HUES64 (cell line): Measurements from ENCODE around the gene FANCD2.
"Not testable (repeated sequence)": the region's sequence is repeated elsewhere in the genome, so short reads cannot be mapped to it uniquely, and the experiment has no call there.

Experiments used
- H3K27ac ChIP-seq: 2 replicates; pipeline ENCODE4 v1.7.0; 2013; ENCODE audit warnings: low read depth, low read length, inconsistent platforms
- H3K27me3 ChIP-seq: 2 replicates; pipeline ENCODE4 v1.6.1; 2013; ENCODE audit warnings: mild to moderate bottlenecking, low read length; ENCODE audit not compliant: insufficient read depth
- H3K36me3 ChIP-seq: 2 replicates; pipeline ENCODE4 v1.6.1; 2013; ENCODE audit warnings: mild to moderate bottlenecking, low read length; ENCODE audit not compliant: insufficient read depth
- H3K4me1 ChIP-seq: 2 replicates; pipeline ENCODE4 v1.6.1; 2013; ENCODE audit warnings: mild to moderate bottlenecking, low read length, moderate library complexity; ENCODE audit not compliant: insufficient read depth
- H3K4me3 ChIP-seq: 2 replicates; pipeline ENCODE4 v1.5.1; 2013; ENCODE audit warnings: mild to moderate bottlenecking, low read length, moderate library complexity
- H3K9ac ChIP-seq: 2 replicates; pipeline ENCODE4 v1.6.1; 2013; ENCODE audit warnings: mild to moderate bottlenecking, low read depth, low read length
- H3K9me3 ChIP-seq: 2 replicates; pipeline ENCODE4 v1.6.1; 2013; ENCODE audit warnings: low read depth, low read length; ENCODE audit not compliant: insufficient read depth
- WGBS: fragments of 150-250, 120-280 bp; methylation state at CpG from one replicate; pipeline ENCODE4 v1.1.7; 2013; ENCODE audit warnings: missing lambda C conversion rate; 5-methylcytosine and 5-hydroxymethylcytosine counted together

FANCD2 gene

GRCh38 chr3:10070077-10070476 lies 43.8 kb downstream of the FANCD2 start:
- H3K27me3 ChIP-seq, H3K9ac ChIP-seq, H3K4me3 ChIP-seq, H3K4me1 ChIP-seq, H3K27ac ChIP-seq: not testable (repeated sequence)
- H3K36me3 ChIP-seq = peaks cover 68% of the 10 kb centered on the region
- peaks cover 12% of the 10 kb centered on the region; the same call in 1 of the 2 replicates for H3K9me3 ChIP-seq
- 95% methylated on average over 26 of the region's 33 CpGs for WGBS

DNA sequence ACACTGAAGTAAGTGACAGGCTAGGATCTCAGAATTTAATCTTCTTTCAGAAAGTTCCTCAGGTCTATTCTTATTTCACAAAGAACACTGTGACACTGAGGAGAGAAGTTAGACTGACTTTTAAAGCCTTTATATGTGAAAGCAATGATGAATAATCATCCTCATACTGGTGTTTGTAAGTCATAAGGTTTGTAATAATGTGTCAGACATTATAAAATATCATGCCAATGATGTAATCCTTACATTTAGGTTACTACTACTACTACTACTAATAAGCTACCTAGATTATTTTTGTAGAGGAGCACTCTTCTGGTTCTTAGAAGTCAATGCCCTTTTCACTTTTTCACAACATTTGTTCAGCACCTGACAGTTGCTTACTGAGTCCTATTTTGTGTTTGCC lies 48.4 kb downstream of the FANCD2 start:
- Histone ChIP-seq H3K36me3 (peaks cover 66% of the 10 kb centered on the region), H3K27ac (no peak overlapping the region), H3K27me3 (no peaks in the 10 kb centered on the region), H3K4me3 (no peak overlapping the region), H3K4me1 (no peaks in the 10 kb centered on the region), H3K9ac (no peak overlapping the region), H3K9me3 (no peaks in the 10 kb centered on the region)

- Histone ChIP-seq H3K9ac (no peak overlapping the region), H3K36me3 (peaks cover 90% of the 10 kb centered on the region), H3K27me3 (no peaks in the 10 kb centered on the region), H3K4me3 (no peak overlapping the region), H3K27ac (no peak overlapping the region), H3K9me3 (no peaks in the 10 kb centered on the region), H3K4me1 (no peaks in the 10 kb centered on the region)
- WGBS = 91% methylated on average over 4 of the region's 4 CpGs
Observed at GRCh38 chr3:10081871-10082270, 55.6 kb downstream of the FANCD2 start.

DNA sequence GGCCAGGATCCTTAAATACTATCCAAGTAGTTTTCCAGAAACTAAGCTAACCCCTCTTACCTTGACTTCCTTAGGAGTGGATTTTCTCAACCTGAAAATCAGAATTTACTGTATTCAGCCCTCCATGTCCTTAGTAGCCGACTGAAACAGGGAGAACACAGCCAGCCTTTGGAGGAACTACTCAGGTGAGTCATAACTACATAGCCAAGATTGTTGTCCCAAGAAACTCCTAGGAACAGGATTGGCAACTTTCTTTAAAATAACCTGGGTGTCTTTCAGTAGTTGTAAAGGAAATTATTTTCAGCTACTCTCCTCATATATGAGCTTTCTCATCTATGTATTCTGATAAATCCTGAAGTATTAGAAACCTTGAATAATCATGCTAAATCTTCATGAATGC lies 59.5 kb downstream of the FANCD2 start:
- Histone ChIP-seq H3K27ac (no peak overlapping the region), H3K4me1 (no peaks in the 10 kb centered on the region), H3K36me3 (peaks cover 92% of the 10 kb centered on the region), H3K9me3 (no peaks in the 10 kb centered on the region), H3K9ac (no peak overlapping the region), H3K27me3 (no peaks in the 10 kb centered on the region), H3K4me3 (no peak overlapping the region)
- 97% methylated on average over 1 of the region's 1 CpG for WGBS

DNA sequence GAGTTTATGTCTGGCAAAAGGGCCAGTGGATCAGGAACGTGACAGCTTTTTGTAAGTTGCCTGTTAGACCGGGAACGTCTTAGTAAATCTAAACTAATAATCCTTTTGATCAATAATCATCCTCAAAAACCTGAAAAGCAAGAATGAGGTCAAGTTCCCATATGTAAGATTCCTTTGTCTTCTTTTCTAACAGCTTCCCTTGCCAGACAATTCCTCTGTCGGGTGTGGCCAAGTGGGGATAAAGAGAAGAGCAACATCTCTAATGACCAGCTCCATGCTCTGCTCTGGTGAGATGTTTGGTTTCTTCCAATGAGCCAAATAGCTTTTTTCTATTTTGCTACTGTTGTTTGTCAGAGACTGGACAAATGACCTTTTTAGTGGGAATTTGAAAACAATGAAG lies 62.0 kb downstream of the FANCD2 start:
- H3K4me1 ChIP-seq = no peaks in the 10 kb centered on the region
- no peaks in the 10 kb centered on the region for H3K27me3 ChIP-seq
- WGBS = 98% methylated on average over 4 of the region's 4 CpGs
- H3K36me3 ChIP-seq = peaks cover 86% of the 10 kb centered on the region
- no peak overlapping the region for H3K4me3 ChIP-seq
- no peak overlapping the region for H3K9ac ChIP-seq
- H3K9me3 ChIP-seq = no peaks in the 10 kb centered on the region
- H3K27ac ChIP-seq = no peak overlapping the region

- Histone ChIP-seq H3K4me1 (no peaks in the 10 kb centered on the region), H3K9ac (no peak overlapping the region), H3K36me3 (peaks cover 87% of the 10 kb centered on the region), H3K27ac (no peak overlapping the region), H3K4me3 (no peak overlapping the region), H3K9me3 (no peaks in the 10 kb centered on the region), H3K27me3 (no peaks in the 10 kb centered on the region)
- 97% methylated on average over 6 of the region's 6 CpGs for WGBS
Observed at GRCh38 chr3:10090179-10090578, 63.9 kb downstream of the FANCD2 start.

- H3K4me3 ChIP-seq, H3K27me3 ChIP-seq, H3K9ac ChIP-seq, H3K27ac ChIP-seq, H3K9me3 ChIP-seq, H3K4me1 ChIP-seq: not testable (repeated sequence)
- WGBS = no CpG with 5 or more reads among the region's 1 CpG
- peaks cover 90% of the 10 kb centered on the region for H3K36me3 ChIP-seq
Observed at GRCh38 chr3:10090774-10091173, 64.5 kb downstream of the FANCD2 start.

GRCh38 chr3:10091387-10091786 lies 65.2 kb downstream of the FANCD2 start:
- no CpG with 5 or more reads among the region's 2 CpGs for WGBS
- not testable (repeated sequence) for H3K27ac ChIP-seq, H3K9ac ChIP-seq, H3K4me3 ChIP-seq, H3K27me3 ChIP-seq, H3K9me3 ChIP-seq, H3K4me1 ChIP-seq
- peaks cover 90% of the 10 kb centered on the region for H3K36me3 ChIP-seq

DNA sequence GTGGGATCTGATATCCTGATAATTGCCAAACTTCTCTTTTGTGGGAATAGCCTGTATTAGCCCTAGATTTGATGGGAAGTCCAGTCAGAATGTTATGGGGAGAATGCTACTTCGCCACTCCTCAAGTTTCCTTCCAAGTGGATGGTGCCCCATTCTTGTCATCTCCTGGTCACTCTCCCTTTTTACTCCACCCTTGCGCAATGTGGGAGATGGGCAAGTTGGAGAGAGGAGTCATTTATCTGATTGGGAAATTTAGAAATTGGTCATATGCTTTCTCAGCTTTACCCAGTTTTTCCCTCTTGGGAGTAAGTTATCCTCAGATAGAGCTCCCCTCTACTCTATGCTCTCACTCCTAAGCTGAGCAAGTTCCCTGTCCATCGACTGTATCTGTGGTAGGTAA lies 67.4 kb downstream of the FANCD2 start:
- no peaks in the 10 kb centered on the region for H3K4me1 ChIP-seq
- H3K27ac ChIP-seq = no peak overlapping the region
- H3K9me3 ChIP-seq = no peaks in the 10 kb centered on the region
- H3K36me3 ChIP-seq = peaks cover 89% of the 10 kb centered on the region
- 92% methylated on average over 1 of the region's 3 CpGs for WGBS
- H3K9ac ChIP-seq = no peak overlapping the region
- no peak overlapping the region for H3K4me3 ChIP-seq
- no peaks in the 10 kb centered on the region for H3K27me3 ChIP-seq

DNA sequence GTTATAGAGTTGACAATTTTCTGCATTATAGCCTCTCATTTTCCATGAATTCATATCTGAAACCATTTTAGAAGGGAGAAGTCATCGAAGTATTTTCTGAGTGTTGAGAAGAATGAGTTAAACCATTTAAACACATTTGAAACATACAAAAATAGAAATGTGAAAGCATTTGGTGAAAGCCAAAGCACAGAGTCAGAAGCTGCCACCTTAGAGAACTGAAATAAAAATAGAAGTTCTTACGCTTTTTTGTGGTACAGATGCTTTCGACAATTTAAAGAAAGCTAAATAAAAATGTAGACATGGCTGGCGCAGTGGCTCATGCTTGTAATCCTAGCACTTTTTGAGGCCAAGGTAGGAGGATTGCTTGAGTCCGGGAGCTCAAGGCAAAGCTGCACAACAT lies 72.8 kb downstream of the FANCD2 start:
- Histone ChIP-seq H3K9me3 (no peaks in the 10 kb centered on the region), H3K36me3 (peaks cover 79% of the 10 kb centered on the region), H3K4me3 (no peak overlapping the region), H3K9ac (no peak overlapping the region), H3K27me3 (no peaks in the 10 kb centered on the region), H3K27ac (no peak overlapping the region), H3K4me1 (no peaks in the 10 kb centered on the region)
- WGBS = 98% methylated on average over 4 of the region's 5 CpGs

GRCh38 chr3:10106919-10107318 lies 80.7 kb downstream of the FANCD2 start:
- Histone ChIP-seq H3K27ac (no peak overlapping the region), H3K4me3 (no peak overlapping the region), H3K4me1 (no peaks in the 10 kb centered on the region), H3K27me3 (no peaks in the 10 kb centered on the region), H3K9me3 (no peaks in the 10 kb centered on the region), H3K9ac (no peak overlapping the region), H3K36me3 (peaks cover 7% of the 10 kb centered on the region)
- WGBS = 83% methylated on average over 1 of the region's 2 CpGs

DNA sequence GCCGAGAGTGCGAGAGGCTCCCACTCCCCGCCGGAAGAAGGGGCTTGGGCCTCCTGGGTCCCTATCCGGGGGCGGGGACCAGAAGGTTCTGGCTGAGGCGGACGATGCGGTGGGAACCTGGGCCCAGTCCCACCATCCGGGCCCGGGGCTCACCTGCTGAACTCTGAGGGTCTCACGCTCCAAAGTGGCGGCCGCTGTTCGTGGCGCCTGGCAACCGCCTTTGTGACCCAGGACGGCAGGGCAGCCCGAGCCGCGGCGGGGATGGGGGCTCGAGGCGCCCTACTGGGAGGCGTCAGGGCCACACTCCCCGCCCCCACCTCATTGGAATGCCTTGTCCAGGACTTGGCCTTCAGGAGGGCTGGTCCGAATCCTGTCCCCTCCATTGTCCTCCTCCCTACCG lies 81.9 kb downstream of the FANCD2 start, which contains the start of gene FANCD2OS:
Gene FANCD2OS, minus strand, starts transcription at position 165 of the 400 bp plus-strand sequence. CDS start 3,481 bp downstream, outside the sequence.
- no peaks in the 10 kb centered on the region for H3K4me1 ChIP-seq
- H3K36me3 ChIP-seq = peaks cover 6% of the 10 kb centered on the region
- H3K27ac ChIP-seq = no peak within 1 kb of the TSS
- no peak within 1 kb of the TSS for H3K4me3 ChIP-seq
- no peak within 1 kb of the TSS for H3K9ac ChIP-seq
- no peaks in the 10 kb centered on the region for H3K27me3 ChIP-seq
- no peaks in the 10 kb centered on the region for H3K9me3 ChIP-seq
- WGBS = 95% methylated on average over 28 of the region's 28 CpGs
